ENCODE results near the gene FANCE.

GRCh38 chr6:35489066-35489465 lies 36.9 kb downstream of the FANCE start:
- no peak for TF ChIP-seq CTCF (IDR thresholded peaks at IDR 0.05)
- TF ChIP-seq POLR2A (IDR thresholded peaks at IDR 0.05) = no peak
